Activated T-helper 2 cell treated with anti-CD3 and anti-CD28 coated beads, Interferon-gamma antibody, Interleukin-2, Interleukin-4, amounts not matched to agents 10 μg/mL and 5 μg/mL and 100 μg/mL, durations not matched to agents 14 hours and 24 hours and 36 hours (primary cell): ENCODE results near the gene LGALS7. TPM values are rescaled to one million over a fixed set of nuclear protein-coding genes. Genes with fewer than 3 reads are reported as not detected.
A peak's percentile ranks its signal among the peaks of the same experiment; 100 is the strongest.
"Not testable (repeated sequence)": the region's sequence is repeated elsewhere in the genome, so short reads cannot be mapped to it uniquely, and the experiment has no call there.

ENCODE experiments used
- DNase-seq: peaks from one replicate; pipeline ENCODE4 v3.0.0; 2021; ENCODE audit warnings: low spot score
- H3K27ac Mint-ChIP-seq: one replicate; pipeline ENCODE4 v1.8.0; 2021; ENCODE audit warnings: mixed read lengths
- H3K27me3 Mint-ChIP-seq: one replicate; pipeline ENCODE4 v1.8.0; 2021; ENCODE audit warnings: low read depth, mixed read lengths
- H3K36me3 Mint-ChIP-seq: one replicate; pipeline ENCODE4 v1.8.0; 2021; ENCODE audit warnings: low read depth, mixed read lengths
- H3K4me1 Mint-ChIP-seq: one replicate; pipeline ENCODE4 v1.8.0; 2021; ENCODE audit warnings: low read depth, mixed read lengths
- H3K4me3 Mint-ChIP-seq: one replicate; pipeline ENCODE4 v1.8.0; 2021; ENCODE audit warnings: low read depth, mild to moderate bottlenecking, moderate library complexity, mixed read lengths
- H3K9me3 Mint-ChIP-seq: one replicate; pipeline ENCODE4 v1.8.0; 2021; ENCODE audit warnings: mixed read lengths
- intact Hi-C: fragments of 100-400 bp; cut with micrococcal nuclease; formaldehyde crosslinking; loops from one replicate; pipeline ENCODE4 v1.15.1; 2023
- total RNA-seq: library from RNA; stranded (reverse); gene quantifications from 2 replicates; pipeline ENCODE4 v1.2.3, GENCODE V29; 2022

LGALS7 gene
- total RNA-seq, 1 donor from 2014 or later = not detected

DNA sequence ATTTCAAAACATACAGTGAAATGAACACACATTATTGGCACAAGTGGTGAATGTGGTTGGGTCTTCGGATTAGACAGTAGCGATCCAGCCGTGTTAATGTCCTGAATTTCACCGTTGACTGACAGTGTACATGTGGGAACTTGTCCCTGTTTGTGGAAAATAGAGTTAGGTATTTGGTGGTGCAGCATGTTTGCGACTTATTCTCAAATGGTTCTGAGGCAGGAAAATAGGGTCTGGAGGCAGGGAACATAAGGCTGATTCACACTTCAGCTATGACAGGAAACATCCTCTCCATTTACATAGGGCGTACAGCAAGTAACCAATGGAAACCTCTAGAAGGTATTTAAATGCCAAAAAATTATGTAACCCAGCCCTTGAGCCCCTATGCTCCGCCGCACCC, 19.9 kb upstream of the LGALS7 start:
- intact Hi-C loops = no loop called here
- H3K4me3 Mint-ChIP-seq = peak overlapping the region; percentile 52
- H3K27me3 Mint-ChIP-seq = peaks cover 9% of the 10 kb centered on the region
- H3K4me1 Mint-ChIP-seq = peaks cover 4% of the 10 kb centered on the region
- no peak for DNase-seq
- H3K36me3 Mint-ChIP-seq = no peaks in the 10 kb centered on the region
- H3K27ac Mint-ChIP-seq = peak overlapping the region; percentile 64
- no peaks in the 10 kb centered on the region for H3K9me3 Mint-ChIP-seq

DNA sequence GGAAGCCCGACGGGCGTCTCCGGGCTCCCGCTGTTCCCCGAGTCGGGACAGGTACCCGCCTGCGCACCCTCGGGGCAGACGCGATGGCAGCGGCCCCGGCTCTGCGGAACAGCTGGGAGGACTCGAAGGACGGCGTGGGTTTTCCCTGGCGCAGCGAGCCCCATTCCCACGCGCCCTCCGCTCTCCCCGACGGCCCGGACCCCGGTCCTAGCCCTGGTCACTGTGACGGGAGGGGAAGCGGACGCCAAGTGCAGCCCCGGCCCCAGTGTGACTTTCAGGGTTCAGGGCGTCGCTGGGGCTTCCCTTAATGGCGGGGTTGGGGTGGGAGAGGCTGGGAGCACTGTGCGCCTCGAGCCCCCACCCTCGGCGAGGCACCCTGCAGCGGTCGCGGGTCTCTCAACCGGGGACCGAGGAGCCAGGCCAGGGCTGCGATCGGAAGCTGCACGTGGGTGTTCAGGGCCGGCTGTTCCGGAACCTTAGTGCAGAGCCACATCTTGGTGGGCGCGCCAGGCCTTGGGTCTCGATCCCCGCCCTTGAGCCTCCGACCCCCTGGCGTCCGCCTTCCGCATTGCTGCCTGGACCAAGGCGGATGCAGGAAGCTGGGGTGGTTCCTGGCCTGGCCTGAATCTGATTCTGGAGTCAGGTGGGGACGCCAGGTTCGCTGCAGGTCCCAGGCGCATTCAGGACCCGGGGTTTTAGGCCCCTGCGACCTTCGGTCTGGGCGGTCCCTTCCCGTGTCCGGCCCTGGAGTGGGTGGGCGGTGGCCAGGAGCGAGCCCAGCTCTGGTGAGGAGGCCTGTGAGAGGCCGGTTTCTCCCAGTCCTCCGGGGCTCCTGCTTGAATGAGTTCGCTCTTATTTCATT, 19.2 kb upstream of the LGALS7 start:
- Mint-ChIP-seq H3K4me3 (peak overlapping the region; percentile 42), H3K9me3 (no peaks in the 10 kb centered on the region), H3K27me3 (peaks cover 9% of the 10 kb centered on the region), H3K27ac (peak overlapping the region; percentile 64), H3K36me3 (no peaks in the 10 kb centered on the region), H3K4me1 (peaks cover 4% of the 10 kb centered on the region)
- peak; percentile 16 for DNase-seq
- intact Hi-C loops = no loop called here

DNA sequence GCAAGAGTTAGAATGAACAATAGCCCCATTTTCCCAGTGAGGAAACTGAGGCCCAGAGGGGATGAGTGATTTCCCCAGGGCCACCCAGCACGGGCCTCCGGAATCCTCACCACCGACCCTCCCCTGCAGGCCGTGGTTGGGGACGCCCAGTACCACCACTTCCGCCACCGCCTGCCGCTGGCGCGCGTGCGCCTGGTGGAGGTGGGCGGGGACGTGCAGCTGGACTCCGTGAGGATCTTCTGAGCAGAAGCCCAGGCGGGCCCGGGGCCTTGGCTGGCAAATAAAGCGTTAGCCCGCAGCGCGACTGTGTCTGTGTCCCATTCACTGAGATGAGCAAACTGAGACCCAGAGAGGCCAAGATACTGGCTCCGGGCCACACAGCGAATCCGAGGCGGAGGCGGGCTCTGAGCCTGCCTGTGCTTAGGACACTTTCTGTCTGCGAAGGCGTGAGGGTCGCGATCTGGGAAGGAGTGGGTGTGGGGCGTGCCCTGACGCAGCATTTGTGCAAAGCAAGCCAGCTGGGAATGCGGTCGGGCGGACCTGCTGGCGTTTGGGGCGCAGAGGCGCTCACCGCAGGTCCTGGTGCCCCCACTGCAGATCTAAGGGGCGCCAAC, 18.2 kb upstream of the LGALS7 start:
- H3K9me3 Mint-ChIP-seq, H3K4me3 Mint-ChIP-seq, DNase-seq, H3K4me1 Mint-ChIP-seq, H3K27ac Mint-ChIP-seq, intact Hi-C loops, H3K36me3 Mint-ChIP-seq, H3K27me3 Mint-ChIP-seq: not testable (repeated sequence)

DNA sequence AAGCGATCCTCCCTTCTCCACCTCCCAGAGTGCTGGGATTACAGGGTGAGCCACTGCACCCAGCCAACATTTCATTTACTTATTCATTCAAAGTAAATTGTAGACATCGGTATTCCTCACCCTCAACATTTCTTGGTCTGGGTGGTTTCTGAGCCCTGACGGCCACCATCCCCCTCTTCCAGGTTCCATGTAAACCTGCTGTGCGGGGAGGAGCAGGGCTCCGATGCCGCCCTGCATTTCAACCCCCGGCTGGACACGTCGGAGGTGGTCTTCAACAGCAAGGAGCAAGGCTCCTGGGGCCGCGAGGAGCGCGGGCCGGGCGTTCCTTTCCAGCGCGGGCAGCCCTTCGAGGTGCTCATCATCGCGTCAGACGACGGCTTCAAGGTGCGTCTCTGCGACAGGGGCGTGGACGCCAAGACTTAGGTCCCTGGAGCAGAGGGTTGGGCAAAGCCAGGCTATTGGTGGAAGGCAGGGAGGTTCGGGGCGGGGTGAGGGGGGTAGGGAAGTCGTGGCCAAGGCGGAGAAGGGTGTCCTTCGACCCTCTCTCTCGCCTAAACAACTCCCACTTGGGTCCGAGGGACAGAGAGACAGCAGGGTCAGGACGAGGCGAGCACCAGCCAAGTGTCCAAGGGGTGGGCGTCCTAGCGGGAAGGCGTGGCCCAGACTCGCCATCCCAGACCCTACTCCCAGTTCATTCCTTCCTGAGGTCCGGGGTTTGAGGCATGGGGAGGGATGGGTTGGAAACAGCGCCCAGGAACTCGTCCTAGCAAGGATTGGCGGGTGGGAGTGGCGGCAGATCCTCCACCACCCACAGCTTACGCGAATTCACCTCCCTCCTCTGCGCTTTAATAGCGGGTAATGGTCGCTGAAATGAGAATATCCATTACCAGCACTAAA, 17.4 kb upstream of the LGALS7 start:
- intact Hi-C loops, DNase-seq, H3K27me3 Mint-ChIP-seq, H3K36me3 Mint-ChIP-seq, H3K4me3 Mint-ChIP-seq, H3K4me1 Mint-ChIP-seq, H3K27ac Mint-ChIP-seq, H3K9me3 Mint-ChIP-seq: not testable (repeated sequence)

DNA sequence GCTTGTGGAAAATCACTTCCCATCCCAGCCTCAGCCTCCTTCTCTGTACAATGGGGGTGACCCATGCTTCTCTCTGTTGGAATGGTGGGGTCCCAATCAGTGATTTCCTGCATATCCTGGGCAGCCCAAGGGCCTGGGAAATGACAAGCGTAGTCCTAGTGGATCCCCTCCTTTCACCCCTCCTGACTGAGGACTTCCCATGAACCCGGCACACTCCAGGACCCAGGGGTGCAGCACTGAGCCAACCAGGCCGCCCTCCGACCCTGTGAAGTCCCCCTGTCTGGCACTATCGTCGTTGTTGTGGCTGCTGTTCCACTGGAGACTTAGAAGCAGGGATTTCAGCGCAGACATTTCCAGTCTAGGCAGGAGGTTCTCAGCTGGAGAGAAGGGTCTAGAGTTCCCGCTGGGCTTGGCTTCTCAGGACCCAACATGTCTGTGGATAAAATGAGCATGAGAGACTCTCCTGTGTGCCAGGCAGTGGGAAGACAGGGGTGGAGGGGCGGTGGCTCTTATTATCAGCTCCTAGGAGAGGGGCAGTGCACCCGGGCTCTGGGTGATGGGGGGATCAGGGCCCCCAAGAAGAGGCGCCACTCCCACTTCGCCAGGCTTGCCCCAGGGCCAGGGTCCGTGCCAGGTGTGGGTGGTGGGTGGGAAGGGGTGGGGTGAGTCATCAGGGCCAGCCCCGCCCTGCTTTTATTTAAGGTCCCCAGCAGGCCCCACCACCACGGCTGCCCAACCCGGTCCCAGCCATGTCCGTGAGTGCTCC, 15.3 kb upstream of the LGALS7 start, which contains the start of gene LGALS7B:
LGALS7B (plus strand) TSS at position 723 of the 766 bp plus-strand sequence; CDS start at position 750, 27 bp downstream.
- H3K9me3 Mint-ChIP-seq = no peaks in the 10 kb centered on the region
- H3K27me3 Mint-ChIP-seq = peaks cover 3% of the 10 kb centered on the region
- peaks cover 4% of the 10 kb centered on the region for H3K4me1 Mint-ChIP-seq
- H3K4me3 Mint-ChIP-seq = no peak within 1 kb of the TSS
- H3K36me3 Mint-ChIP-seq = no peaks in the 10 kb centered on the region
- no peak for DNase-seq
- intact Hi-C loops = no loop called here
- H3K27ac Mint-ChIP-seq = no peak within 1 kb of the TSS

DNA sequence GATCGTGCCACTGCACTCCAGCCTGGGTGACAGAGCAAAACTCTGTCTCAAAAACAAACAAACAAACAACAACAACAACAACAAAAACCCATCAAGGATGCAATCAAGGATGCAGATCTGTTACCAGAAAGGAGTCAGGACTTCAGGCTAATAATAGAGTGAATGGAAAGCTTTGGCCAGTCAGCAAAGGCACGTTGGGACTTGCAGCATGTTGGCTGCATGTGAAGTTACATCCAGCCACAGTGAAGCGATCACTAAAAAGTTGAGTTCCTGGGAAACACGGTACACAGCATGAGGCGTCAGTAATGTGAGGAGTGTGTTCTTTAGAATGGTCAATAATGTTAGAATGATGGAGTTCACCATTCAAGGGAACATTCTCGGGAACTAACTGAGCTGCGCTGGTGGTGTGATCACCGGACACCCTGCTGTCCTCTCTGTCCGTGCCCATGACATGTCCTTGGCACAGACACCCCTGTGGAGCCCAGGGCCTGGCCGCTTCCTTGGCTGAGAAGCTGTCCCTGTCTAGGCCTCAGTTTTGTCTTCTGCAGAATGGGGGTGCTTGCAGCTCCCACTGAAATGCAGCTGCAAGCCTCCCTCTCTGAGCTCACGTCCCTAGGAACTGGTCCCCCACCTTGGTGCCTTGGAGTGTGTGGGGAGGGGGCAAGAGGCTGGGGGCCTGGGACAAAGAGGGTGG, 13.4 kb upstream of the LGALS7 start:
- H3K27ac Mint-ChIP-seq = no peak overlapping the region
- no peaks in the 10 kb centered on the region for H3K36me3 Mint-ChIP-seq
- H3K27me3 Mint-ChIP-seq = peaks cover 2% of the 10 kb centered on the region
- intact Hi-C loops = no loop called here
- no peak for DNase-seq
- H3K4me1 Mint-ChIP-seq = no peaks in the 10 kb centered on the region
- H3K9me3 Mint-ChIP-seq = no peaks in the 10 kb centered on the region
- no peak overlapping the region for H3K4me3 Mint-ChIP-seq

DNA sequence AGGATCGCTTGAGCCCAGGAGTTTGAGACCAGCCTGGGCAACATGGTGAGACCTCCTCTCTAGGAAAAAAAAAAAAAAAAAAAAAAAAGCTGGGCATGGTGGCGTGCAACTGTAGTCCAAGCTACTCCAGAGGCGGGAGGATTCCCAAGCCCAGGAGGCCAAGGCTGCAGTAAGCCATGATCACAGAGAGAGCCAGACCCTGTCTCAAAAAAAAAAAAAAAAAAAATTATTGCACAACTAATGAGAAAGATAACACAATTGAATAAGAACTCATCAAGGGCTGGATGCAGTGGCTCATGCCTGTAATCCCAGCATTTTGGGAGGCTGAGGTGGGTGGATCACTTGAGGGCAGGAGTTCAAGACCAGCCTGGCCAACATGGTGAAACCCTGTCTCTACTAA, 12.7 kb upstream of the LGALS7 start:
- H3K36me3 Mint-ChIP-seq, H3K27ac Mint-ChIP-seq, H3K4me1 Mint-ChIP-seq, H3K4me3 Mint-ChIP-seq, H3K9me3 Mint-ChIP-seq, DNase-seq, intact Hi-C loops, H3K27me3 Mint-ChIP-seq: not testable (repeated sequence)

DNA sequence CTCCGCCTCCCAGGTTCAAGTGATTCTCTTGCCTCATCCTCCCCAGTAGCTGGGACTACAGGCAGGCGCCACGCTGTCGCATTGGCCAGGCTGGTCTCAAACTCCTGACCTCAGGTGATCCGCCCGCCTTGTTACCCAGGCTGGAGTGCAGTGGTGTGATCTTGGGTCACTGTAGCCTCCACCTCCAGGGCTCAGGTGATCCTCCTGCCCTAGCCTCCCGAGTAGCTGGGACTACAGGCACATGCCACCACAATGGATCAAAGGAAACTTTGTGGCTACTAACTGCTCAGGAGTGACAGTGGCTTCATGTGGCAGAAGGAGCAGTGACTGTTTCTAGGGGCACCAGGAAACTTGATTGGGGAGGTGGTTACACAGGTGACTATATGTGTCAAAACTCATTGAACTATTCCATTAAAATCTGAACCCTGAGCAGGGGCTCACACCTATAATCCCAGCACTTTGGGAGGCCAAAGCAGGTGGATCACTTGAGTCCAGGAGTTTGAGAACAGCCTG, 11.9 kb upstream of the LGALS7 start:
- intact Hi-C loops = no loop called here
- H3K27me3 Mint-ChIP-seq = peaks cover 10% of the 10 kb centered on the region
- no peak overlapping the region for H3K4me3 Mint-ChIP-seq
- H3K36me3 Mint-ChIP-seq = no peaks in the 10 kb centered on the region
- H3K9me3 Mint-ChIP-seq = no peaks in the 10 kb centered on the region
- H3K4me1 Mint-ChIP-seq = no peaks in the 10 kb centered on the region
- DNase-seq = no peak
- no peak overlapping the region for H3K27ac Mint-ChIP-seq

DNA sequence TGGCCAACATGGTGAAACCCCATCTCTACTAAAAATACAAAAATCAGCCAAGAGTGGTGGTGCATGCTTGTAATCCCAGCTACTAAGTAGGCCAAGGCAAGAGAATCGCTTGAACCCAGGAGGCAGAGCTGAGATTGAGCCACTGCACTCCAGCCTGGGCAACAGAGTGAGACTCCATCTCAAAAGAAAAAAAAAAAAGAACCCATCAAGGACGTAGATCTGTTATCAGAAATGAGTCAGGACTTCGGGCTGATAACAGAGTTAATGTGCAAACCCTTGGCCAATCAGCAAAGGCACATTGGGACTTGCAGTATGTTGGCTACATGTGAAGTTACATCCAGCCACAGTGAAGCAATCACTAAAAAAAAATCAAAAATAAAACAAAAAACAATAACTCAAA, 10.9 kb upstream of the LGALS7 start:
- Mint-ChIP-seq H3K36me3 (no peaks in the 10 kb centered on the region), H3K4me1 (no peaks in the 10 kb centered on the region), H3K27me3 (peaks cover 10% of the 10 kb centered on the region), H3K4me3 (no peak overlapping the region), H3K27ac (no peak overlapping the region), H3K9me3 (no peaks in the 10 kb centered on the region)
- DNase-seq = no peak
- intact Hi-C loops = no loop called here

DNA sequence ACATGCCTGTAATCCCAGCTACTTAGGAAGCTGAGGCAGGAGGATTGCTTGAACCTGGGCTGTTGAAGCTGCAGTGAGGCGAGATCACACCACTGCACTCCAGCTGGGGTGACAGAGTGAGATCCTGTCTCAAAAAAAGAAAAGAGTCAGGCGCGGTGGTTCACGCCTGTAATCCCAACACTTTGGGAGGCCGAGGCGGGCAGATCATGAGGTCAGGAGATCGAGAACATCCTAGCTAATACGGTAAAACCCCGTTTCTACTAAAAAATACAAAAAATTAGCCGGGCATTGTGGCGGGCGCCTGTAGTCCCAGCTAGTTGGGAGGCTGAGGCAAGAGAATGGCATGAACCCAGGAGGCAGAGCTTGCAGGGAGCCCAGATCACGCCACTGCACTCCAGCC, 8.9 kb upstream of the LGALS7 start:
- intact Hi-C loops, DNase-seq, H3K4me3 Mint-ChIP-seq, H3K9me3 Mint-ChIP-seq, H3K4me1 Mint-ChIP-seq, H3K27ac Mint-ChIP-seq, H3K36me3 Mint-ChIP-seq: not testable (repeated sequence)
- peaks cover 15% of the 10 kb centered on the region for H3K27me3 Mint-ChIP-seq

DNA sequence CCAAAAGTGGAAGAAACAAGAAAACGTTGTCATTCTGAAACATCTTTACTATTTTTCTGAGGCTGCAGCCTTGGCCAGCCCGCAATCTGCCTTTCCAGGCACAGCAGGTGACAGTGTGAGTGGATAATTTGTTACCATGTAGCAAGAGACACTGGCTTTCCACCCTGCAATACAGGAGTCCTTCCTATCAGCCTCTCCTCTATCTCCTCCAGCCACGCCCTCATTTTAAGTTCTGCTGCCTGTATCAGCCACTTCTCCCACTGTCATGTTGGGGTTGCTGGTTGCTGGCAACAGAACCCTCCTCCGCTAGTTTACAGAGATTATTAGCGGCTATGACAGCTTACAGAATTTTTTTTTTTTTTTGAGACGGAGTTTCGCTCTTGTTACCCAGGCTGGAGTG, 7.7 kb upstream of the LGALS7 start:
- Mint-ChIP-seq H3K4me1 (no peaks in the 10 kb centered on the region), H3K27me3 (peaks cover 15% of the 10 kb centered on the region), H3K9me3 (no peaks in the 10 kb centered on the region), H3K4me3 (no peak overlapping the region), H3K36me3 (no peaks in the 10 kb centered on the region), H3K27ac (no peak overlapping the region)
- no peak for DNase-seq
- intact Hi-C loops = no loop called here

DNA sequence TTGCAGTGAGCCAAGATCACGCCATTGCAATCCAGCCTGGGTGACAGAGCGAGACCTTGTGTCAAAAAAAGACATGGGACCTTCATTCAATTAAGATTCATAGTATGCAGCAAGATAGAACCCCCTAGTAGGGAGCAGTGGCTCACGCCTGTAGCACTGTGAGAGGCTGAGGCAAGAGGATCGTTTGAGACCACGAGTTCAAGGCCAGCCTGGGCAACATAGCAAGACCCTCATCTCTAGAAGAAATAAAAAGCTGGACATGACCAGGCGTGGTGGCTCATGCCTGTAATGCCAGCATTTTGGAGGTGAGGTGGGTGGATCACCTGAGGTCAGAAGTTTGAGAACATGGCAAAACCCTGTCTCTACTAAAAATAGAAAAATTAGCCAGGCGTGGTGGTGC, 7.1 kb upstream of the LGALS7 start:
- DNase-seq = no peak
- Mint-ChIP-seq H3K36me3 (no peaks in the 10 kb centered on the region), H3K27me3 (peaks cover 15% of the 10 kb centered on the region), H3K9me3 (no peaks in the 10 kb centered on the region), H3K27ac (no peak overlapping the region), H3K4me1 (no peaks in the 10 kb centered on the region), H3K4me3 (no peak overlapping the region)
- intact Hi-C loops = no loop called here
